ENCODE results near the gene BRD9. TPM values are rescaled to one million over a fixed set of nuclear protein-coding genes. Genes with fewer than 3 reads are reported as not detected.

The BRD9 gene
- total and polyA plus RNA-seq, 9 of the 15 experiments (the other 6 are each of a cell fraction or from before 2014, with no cell fraction given): 2.4 to 68.7 (median 44.9) TPM

DNA sequence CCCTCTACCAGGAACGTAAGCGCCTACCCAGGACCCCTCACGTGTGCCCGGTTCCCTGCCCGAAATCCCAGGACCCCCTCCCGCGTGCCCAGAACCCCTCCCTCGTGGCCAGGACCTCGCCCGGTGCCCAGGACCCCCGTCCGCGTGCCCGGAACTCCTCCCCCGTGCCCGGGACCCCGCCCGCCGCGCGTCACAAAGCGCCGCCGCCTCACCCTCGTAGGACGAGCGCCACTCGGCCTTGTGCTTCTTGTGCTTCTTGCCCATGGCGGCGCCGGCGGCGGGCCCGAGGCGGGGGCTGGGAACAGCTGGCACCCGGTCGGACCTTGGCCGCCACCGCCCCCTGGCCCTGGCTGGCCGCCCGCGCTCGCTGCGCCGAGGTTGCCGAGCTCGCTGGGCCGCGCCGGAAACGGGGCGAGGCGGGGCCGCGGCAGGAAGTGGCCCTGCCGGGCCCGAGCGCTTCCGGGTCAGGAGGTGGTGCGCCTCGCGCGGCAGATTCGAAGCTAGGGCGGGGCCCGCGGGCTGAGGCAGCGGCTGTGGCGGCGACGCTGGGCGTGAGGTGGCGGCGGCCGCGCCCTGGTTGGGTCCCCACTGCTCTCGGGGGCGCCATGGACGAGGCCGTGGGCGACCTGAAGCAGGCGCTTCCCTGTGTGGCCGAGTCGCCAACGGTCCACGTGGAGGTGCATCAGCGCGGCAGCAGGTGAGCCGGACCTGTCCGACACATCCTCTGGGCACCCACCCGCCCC lies at the start of gene BRD9, which contains the start of gene TRIP13 (continued):
- TF ChIP-seq SIX5 (IDR thresholded peaks at IDR 0.05; ENCODE audit: borderline replicate concordance in 1 of 2, insufficient read depth in 1 of 2, low read depth in 1 of 2, low read length in 2 of 2) (peak; percentile 21 to 42; a peak in 2 of 4 replicates), NFE2 (IDR thresholded peaks at IDR 0.05; ENCODE audit: low read depth) (no peak), TAF15 (IDR thresholded peaks at IDR 0.05; ENCODE audit: low read depth, low read length) (no peak), NRF1 (conservative IDR thresholded peaks at IDR 0.05 in 1 of 2, IDR thresholded peaks at IDR 0.05 in 1 of 2) (no peak; a peak in 1 of 4 replicates), STAT5B (CRISPR knock-in tag; IDR thresholded peaks at IDR 0.05) (no peak), ZNF212 (CRISPR knock-in tag; IDR thresholded peaks at IDR 0.05) (0 out of 2 replicates have a peak, but pooled peaks have one; percentile 26), L3MBTL2 (IDR thresholded peaks at IDR 0.05) (peak; percentile 93), MTA1 (IDR thresholded peaks at IDR 0.05; ENCODE audit: borderline replicate concordance) (peak; percentile 81; the same call in 1 of the 2 replicates), ETV5 (CRISPR knock-in tag; IDR thresholded peaks at IDR 0.05; ENCODE audit: low read depth) (0 out of 2 replicates have a peak, but pooled peaks have one; percentile 31), NFIC (IDR thresholded peaks at IDR 0.05) (peak; percentile 37; the same call in 1 of the 2 replicates), EP400 (IDR thresholded peaks at IDR 0.05) (peak; percentile 90), SMAD1 (IDR thresholded peaks at IDR 0.05; ENCODE audit: low read depth, low read length, partially characterized antibody) (peak; percentile 74), GATAD2B (IDR thresholded peaks at IDR 0.05; ENCODE audit: borderline replicate concordance) (peak; percentile 99), FIP1L1 (IDR thresholded peaks at IDR 0.05; ENCODE audit: low read depth, low read length, poor library complexity, severe bottlenecking) (peak; percentile 18)
- TF ChIP-seq, protein P1, sequence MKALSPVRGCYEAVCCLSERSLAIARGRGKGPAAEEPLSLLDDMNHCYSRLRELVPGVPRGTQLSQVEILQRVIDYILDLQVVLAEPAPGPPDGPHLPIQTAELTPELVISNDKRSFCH (CRISPR knock-in tag; IDR thresholded peaks at IDR 0.05): no peak
- TF ChIP-seq, protein P1 (tag; IDR thresholded peaks at IDR 0.05): peak; percentile 74; the same call in 1 of the 2 replicates
- TF ChIP-seq, protein P2, sequence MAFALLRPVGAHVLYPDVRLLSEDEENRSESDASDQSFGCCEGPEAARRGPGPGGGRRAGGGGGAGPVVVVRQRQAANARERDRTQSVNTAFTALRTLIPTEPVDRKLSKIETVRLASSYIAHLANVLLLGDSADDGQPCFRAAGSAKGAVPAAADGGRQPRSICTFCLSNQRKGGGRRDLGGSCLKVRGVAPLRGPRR (CRISPR knock-in tag; IDR thresholded peaks at IDR 0.05): no peak
- TF ChIP-seq, protein P3, sequence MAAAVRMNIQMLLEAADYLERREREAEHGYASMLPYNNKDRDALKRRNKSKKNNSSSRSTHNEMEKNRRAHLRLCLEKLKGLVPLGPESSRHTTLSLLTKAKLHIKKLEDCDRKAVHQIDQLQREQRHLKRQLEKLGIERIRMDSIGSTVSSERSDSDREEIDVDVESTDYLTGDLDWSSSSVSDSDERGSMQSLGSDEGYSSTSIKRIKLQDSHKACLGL (CRISPR knock-in tag; IDR thresholded peaks at IDR 0.05; ENCODE audit: borderline replicate concordance, poor library complexity, severe bottlenecking): peak; percentile 86

Data from K562 (cell line).